IMR-90 (cell line): Measurements from ENCODE around the gene USP7. TPM values are rescaled to one million over a fixed set of nuclear protein-coding genes. Genes with fewer than 3 reads are reported as not detected.

Source experiments
- ATAC-seq: fragments of 200-7000 bp; cut with Tn5 transposase; 2 replicates; pipeline ENCODE4 v1.9.1; 2020; ENCODE audit warnings: low read depth, mild to moderate bottlenecking, moderate library complexity
- BruUV-seq: library from RNA; stranded (reverse); fragments of 400-500 nt; replicated peaks from 2 replicates; lab custom pipeline; 2021; lab: Mats Ljungman, UMichigan
- CTCF ChIA-PET: fragments of 300-600 bp; formaldehyde crosslinking; extraction: SDS; loops from one replicate; lab custom pipeline; 2021; ENCODE audit warnings: antibody characterized with exemption; lab: Yijun Ruan, JAX
- POLR2A ChIA-PET: fragments of 300-600 bp; sonication (Branson Sonifier 250); formaldehyde crosslinking; loops from one replicate; lab custom pipeline; 2022; ENCODE audit warnings: antibody characterized with exemption; ENCODE audit not compliant: unreplicated experiment; lab: Charles Lee
- DNase-seq: peaks from one replicate; pipeline ENCODE4 v3.0.0; 2013
- H2AFZ ChIP-seq: replicated peaks from 2 replicates; pipeline ENCODE3; 2013; ENCODE audit warnings: low read length, mild to moderate bottlenecking; ENCODE audit not compliant: poor library complexity
- H2AK5ac ChIP-seq: 2 replicates; pipeline ENCODE4 v1.6.1; 2013; ENCODE audit warnings: low read depth, low read length, inconsistent platforms
- H2AK9ac ChIP-seq: replicated peaks from 2 replicates; pipeline ENCODE3; 2013; ENCODE audit warnings: mild to moderate bottlenecking, low read depth, low read length, moderate library complexity; ENCODE audit not compliant: poor library complexity
- H2BK120ac ChIP-seq: 2 replicates; pipeline ENCODE4 v1.6.1; 2013; ENCODE audit warnings: low read depth, low read length, inconsistent platforms
- H2BK15ac ChIP-seq: 3 replicates; pipeline ENCODE4 v1.6.1; 2013; ENCODE audit warnings: low read depth, low read length, inconsistent platforms
- H2BK20ac ChIP-seq: 2 replicates; pipeline ENCODE4 v1.6.1; 2013; ENCODE audit warnings: low read depth, mild to moderate bottlenecking, inconsistent platforms, low read length, moderate library complexity
- H2BK5ac ChIP-seq: 2 replicates; pipeline ENCODE4 v1.6.1; 2013; ENCODE audit warnings: mild to moderate bottlenecking, low read depth, low read length, inconsistent platforms; ENCODE audit not compliant: poor library complexity, severe bottlenecking
- H3K14ac ChIP-seq: replicated peaks from 2 replicates; pipeline ENCODE4 v1.6.1; 2013; ENCODE audit warnings: low read depth, low read length, inconsistent platforms
- H3K18ac ChIP-seq: 2 replicates; pipeline ENCODE4 v1.6.1; 2013; ENCODE audit warnings: low read depth, low read length, control low read depth
- H3K23ac ChIP-seq: 2 replicates; pipeline ENCODE4 v1.6.1; 2013; ENCODE audit warnings: low read depth, low read length, inconsistent platforms
- H3K27ac ChIP-seq: 2 replicates; pipeline ENCODE4 v1.5.1; 2013; ENCODE audit warnings: mild to moderate bottlenecking, control low read depth, low read length; ENCODE audit not compliant: insufficient read depth
- H3K27me3 ChIP-seq: 2 replicates; pipeline ENCODE4 v1.6.1; 2013; ENCODE audit warnings: low read length; ENCODE audit not compliant: control insufficient read depth, insufficient read depth
- H3K36me3 ChIP-seq: 2 replicates; pipeline ENCODE4 v1.6.1; 2013; ENCODE audit warnings: low read length, mixed read lengths; ENCODE audit not compliant: control insufficient read depth, insufficient read depth
- H3K4ac ChIP-seq: 2 replicates; pipeline ENCODE4 v1.6.1; 2013; ENCODE audit warnings: low read depth, low read length, inconsistent platforms
- H3K4me1 ChIP-seq: 2 replicates; pipeline ENCODE4 v1.6.1; 2013; ENCODE audit warnings: low read length, mixed read lengths; ENCODE audit not compliant: control insufficient read depth, insufficient read depth
- H3K4me2 ChIP-seq: 2 replicates; pipeline ENCODE4 v1.6.1; 2013; ENCODE audit warnings: low read depth, mild to moderate bottlenecking, control low read depth, low read length, moderate library complexity
- H3K4me3 ChIP-seq: 2 replicates; pipeline ENCODE4 v1.5.1; 2013; ENCODE audit warnings: low read depth, mild to moderate bottlenecking, control low read depth, low read length, moderate library complexity; ENCODE audit not compliant: insufficient read depth
- H3K56ac ChIP-seq: 2 replicates; pipeline ENCODE4 v1.6.1; 2013; ENCODE audit warnings: low read length, inconsistent platforms; ENCODE audit not compliant: insufficient read depth; ENCODE audit errors: extremely low read depth
- H3K79me1 ChIP-seq, 2 experiments: 2 replicates each; pipeline ENCODE4 v1.6.1; 2013; ENCODE audit warnings: low read length in 2 of 2, inconsistent platforms in 1 of 2, low read depth in 1 of 2
- H3K9ac ChIP-seq: 2 replicates; pipeline ENCODE4 v1.6.1; 2013; ENCODE audit warnings: low read depth, low read length, control low read depth
- H3K9me1 ChIP-seq: 2 replicates; pipeline ENCODE4 v1.6.1; 2013; ENCODE audit warnings: low read length, inconsistent platforms; ENCODE audit not compliant: insufficient read depth
- H3K9me3 ChIP-seq: 2 replicates; pipeline ENCODE4 v1.6.1; 2013; ENCODE audit warnings: low read length; ENCODE audit not compliant: control insufficient read depth, insufficient read depth
- H4K20me1 ChIP-seq: 2 replicates; pipeline ENCODE4 v1.6.1; 2013; ENCODE audit warnings: low read length, inconsistent platforms; ENCODE audit not compliant: insufficient read depth
- H4K5ac ChIP-seq: 2 replicates; pipeline ENCODE4 v1.6.1; 2013; ENCODE audit warnings: mild to moderate bottlenecking, low read depth, low read length, control low read depth
- H4K8ac ChIP-seq, 2 experiments: 2 replicates each; pipeline ENCODE4 v1.6.1; 2013; ENCODE audit warnings: low read depth in 2 of 2, low read length in 2 of 2, control low read depth in 1 of 2, inconsistent platforms in 1 of 2
- H4K91ac ChIP-seq: 2 replicates; pipeline ENCODE4 v1.6.1; 2013; ENCODE audit warnings: low read depth, low read length, inconsistent platforms; ENCODE audit not compliant: insufficient read depth
- CEBPB ChIP-seq: IDR thresholded peaks from 2 replicates; pipeline ENCODE4 v1.6.1; 2012; ENCODE audit warnings: low read depth, low read length, improper control_type of control experiment
- FOS ChIP-seq: fragments of 150-350 bp; IDR thresholded peaks from 2 replicates; pipeline ENCODE4 v1.6.1; 2016; ENCODE audit warnings: low read depth, low read length
- MAZ ChIP-seq: IDR thresholded peaks from 2 replicates; pipeline ENCODE4 v1.6.1; 2012; ENCODE audit warnings: low read depth, mild to moderate bottlenecking, low read length, improper control_type of control experiment, moderate library complexity, borderline replicate concordance
- RFX5 ChIP-seq: IDR thresholded peaks from 2 replicates; pipeline ENCODE4 v1.8.0; 2012; ENCODE audit warnings: low read depth, mild to moderate bottlenecking, low read length, moderate library complexity
- WGBS, 2 experiments: methylation state at CpG; one replicate each; pipeline versions ENCODE4 v1.1.5 to v1.1.7; 2013; ENCODE audit warnings: missing lambda C conversion rate in 2 of 2; ENCODE audit not compliant: insufficient read length in 1 of 2; ENCODE audit errors: extremely low coverage in 2 of 2; 5-methylcytosine and 5-hydroxymethylcytosine counted together
- dilution Hi-C: fragments of 300-500 bp; cut with HindIII; formaldehyde crosslinking; loops from one replicate; pipeline ENCODE4 v1.14.3; 2018; ENCODE audit warnings: low sequenced_read_pairs; ENCODE audit not compliant: unreplicated experiment
- in situ Hi-C: fragments of 300-500 bp; cut with MboI; formaldehyde crosslinking; loops from 3 replicates; pipeline ENCODE4 v1.14.3; 2019; ENCODE audit warnings: low sequenced_read_pairs, inconsistent platforms, mixed read lengths
- intact Hi-C: fragments of 100-400 bp; cut with micrococcal nuclease; formaldehyde crosslinking; loops from 2 replicates; pipeline ENCODE4 v1.10.0; 2022
- polyA plus RNA-seq, 3 experiments: library from polyadenylated mRNA; depleted of rRNA; stranded (reverse); fragments of >200 nt; gene quantifications; 2 replicates each; pipeline ENCODE4 v1.2.3, GENCODE V29; 2012; ENCODE audit warnings: low replicate concordance in 1 of 3
- total RNA-seq: library from RNA; depleted of rRNA; stranded (reverse); fragments of >200 nt; gene quantifications from 2 replicates; pipeline ENCODE4 v1.2.3, GENCODE V29; 2012

USP7 gene
- total and polyA plus RNA-seq, 2 of the 4 experiments (the other 2 are of a cell fraction), result 17.8 to 28.3 TPM

DNA sequence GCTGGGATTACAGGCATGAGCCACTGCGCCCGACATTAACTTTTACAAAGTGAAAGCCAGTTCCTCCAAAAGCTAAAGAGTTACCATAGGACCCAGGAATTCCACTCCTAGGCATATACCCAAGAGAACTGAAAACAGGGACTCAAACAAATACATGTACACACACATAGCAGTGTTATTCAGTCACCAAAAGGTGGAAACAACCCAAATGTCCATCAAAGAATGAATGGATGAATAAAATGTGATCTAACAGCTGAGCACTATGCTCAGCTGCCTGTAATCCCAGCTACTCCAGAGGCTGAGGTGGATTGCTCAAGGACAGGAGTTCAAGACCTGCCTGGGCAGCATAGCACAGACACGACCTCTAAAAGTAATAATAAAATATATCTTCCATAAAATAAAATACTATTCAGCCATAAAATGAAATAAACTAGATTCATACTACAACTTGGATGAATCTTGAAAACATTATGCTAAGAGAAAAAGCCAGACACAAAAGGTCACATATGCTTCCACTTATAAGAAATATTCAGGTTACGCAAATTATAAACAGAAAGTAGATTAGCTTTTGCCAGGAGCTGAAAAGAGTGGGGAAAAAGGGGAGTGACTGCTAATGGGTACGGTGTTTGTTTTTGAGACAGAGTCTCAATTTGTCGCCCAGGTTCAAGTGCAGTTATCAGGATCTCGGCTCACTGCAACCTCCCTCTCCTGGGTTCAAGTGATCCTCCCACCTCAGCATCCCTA, 9.3 kb upstream of the USP7 start:
- WGBS, 2 experiments, result no CpG with 5 or more reads among the region's 7 CpGs
- H3K4me1 ChIP-seq, result peaks cover 6% of the 10 kb centered on the region; the same call in 1 of the 2 replicates
- H2AFZ ChIP-seq, result no peak overlapping the region
- BruUV-seq, result no TSS peak
- in situ Hi-C loops, result no loop called here
- no peak overlapping the region; the same call in 1 of the 2 replicates for H3K27ac ChIP-seq
- H2BK15ac ChIP-seq, result no peak overlapping the region
- DNase-seq, result peak; percentile 57
- peak; percentile 22; the same call in 1 of the 2 replicates for TF ChIP-seq CEBPB
- no peak for TF ChIP-seq FOS
- TF ChIP-seq RFX5, result no peak
- TF ChIP-seq MAZ, result no peak
- H3K4ac ChIP-seq, result no peak overlapping the region
- no peak overlapping the region for H4K91ac ChIP-seq
- H4K20me1 ChIP-seq, result no peaks in the 10 kb centered on the region
- dilution Hi-C loops, result no loop called here
- H3K9ac ChIP-seq, result no peak overlapping the region
- no peak overlapping the region for H2AK5ac ChIP-seq
- no peak overlapping the region for H2BK5ac ChIP-seq
- no peak overlapping the region for H3K4me3 ChIP-seq
- intact Hi-C loops, result no loop called here
- H4K8ac ChIP-seq, result no peak overlapping the region
- H2BK20ac ChIP-seq, result no peak overlapping the region
- no peak overlapping the region for H2AK9ac ChIP-seq
- no peak overlapping the region for H3K18ac ChIP-seq
- H3K9me1 ChIP-seq, result no peaks in the 10 kb centered on the region
- no peak overlapping the region for H3K56ac ChIP-seq
- H3K23ac ChIP-seq, result no peak overlapping the region
- no peak overlapping the region for H2BK120ac ChIP-seq
- no peaks in the 10 kb centered on the region for H3K36me3 ChIP-seq
- ChIA-PET POLR2A (no interaction called here), CTCF (no interaction called here)
- no peak overlapping the region for H3K14ac ChIP-seq
- H3K9me3 ChIP-seq, result 0 out of 2 replicates have a peak, but pooled peaks cover 2% of the 10 kb centered on the region
- H4K5ac ChIP-seq, result no peak overlapping the region
- ATAC-seq, result peak; percentile 82
- H3K27me3 ChIP-seq, result peaks cover 2% of the 10 kb centered on the region; the same call in 1 of the 2 replicates
- H3K4me2 ChIP-seq, result peak overlapping the region; percentile 49; the same call in 1 of the 2 replicates
- no peaks in the 10 kb centered on the region for H3K79me1 ChIP-seq
